Activated CD4-positive, CD25-positive, alpha-beta regulatory T cell treated with anti-CD3 and anti-CD28 coated beads, Interleukin-2, amount 50 U/mL, for 72 hours (primary cell): ENCODE measurements around the gene ENC1.
"Not testable (repeated sequence)": the region's sequence is repeated elsewhere in the genome, so short reads cannot be mapped to it uniquely, and the experiment has no call there.

ENCODE experiments used
- DNase-seq: peaks from one replicate; pipeline ENCODE4 v3.0.0; 2021

ENC1 gene

DNA sequence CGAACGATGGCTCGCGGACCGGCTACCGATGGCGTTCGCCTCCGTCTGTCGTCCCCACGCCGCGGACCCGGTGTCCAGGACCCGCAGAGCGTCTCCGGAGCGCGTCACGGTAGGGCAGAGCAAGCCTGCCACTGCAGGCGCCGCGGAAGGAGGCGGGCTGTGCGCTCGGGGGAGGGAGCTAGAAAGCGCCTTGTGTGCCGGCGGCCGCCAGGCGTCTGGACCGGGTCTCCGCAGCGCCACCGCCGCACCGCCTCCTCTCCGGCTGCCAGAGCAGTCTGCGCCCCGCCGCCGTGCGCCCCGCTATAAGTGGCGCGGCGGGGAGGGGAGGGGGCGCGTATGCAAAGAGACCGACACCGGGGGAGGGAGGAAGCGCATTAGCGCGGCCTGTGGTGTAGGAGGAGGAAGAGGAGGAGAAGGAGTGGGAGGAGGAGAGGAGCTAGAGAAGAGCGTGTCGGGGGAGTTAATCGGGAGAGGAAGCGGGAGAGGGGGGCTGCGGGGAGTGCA is at the start of gene ENC1:
Gene ENC1 (minus strand): TSS at position 279 of the 504 bp plus-strand sequence. CDS start 4,243 bp downstream, outside the sequence.
- peak; percentile 68 for DNase-seq

DNA sequence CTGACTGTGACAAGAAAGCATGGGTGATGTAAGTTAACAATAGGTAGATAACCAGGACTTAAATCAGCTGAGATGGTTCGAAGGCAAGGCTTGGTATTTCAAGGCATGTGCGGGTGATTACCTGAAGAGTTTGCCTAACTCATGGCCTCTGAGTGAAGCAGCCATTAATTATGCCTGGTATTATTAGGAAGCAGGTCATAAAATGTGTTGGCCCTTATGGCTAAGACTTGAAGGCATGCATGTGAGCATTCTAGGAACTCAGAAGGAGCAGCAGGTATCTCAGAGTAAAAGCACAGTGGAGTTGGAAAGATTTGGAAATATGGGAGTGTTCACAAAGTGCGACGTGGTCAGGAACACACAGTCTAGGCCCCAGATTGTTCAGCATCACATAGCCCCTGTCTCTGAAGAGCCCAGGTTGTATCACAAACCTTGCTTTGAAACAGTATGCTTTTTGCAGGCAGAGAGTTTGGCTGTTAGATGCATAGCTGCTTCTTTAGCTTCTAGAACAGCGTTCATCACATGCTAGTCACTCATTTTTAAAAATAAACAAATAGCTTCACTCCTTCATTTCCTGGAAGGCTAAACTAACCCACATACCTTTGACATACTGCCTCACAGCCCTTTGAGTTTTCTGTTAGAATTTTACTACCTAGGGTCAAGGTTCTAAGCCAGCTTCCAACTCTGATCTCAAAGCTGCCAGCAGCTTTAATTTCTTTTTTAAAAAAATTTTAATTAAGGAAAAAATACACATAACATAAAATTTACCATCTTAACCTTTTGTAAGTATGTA is 46.6 kb upstream of the ENC1 start:
- no peak for DNase-seq

- DNase-seq = no peak
Measured at GRCh38 chr5:74685979-74686631, 45.6 kb upstream of the ENC1 start.

DNA sequence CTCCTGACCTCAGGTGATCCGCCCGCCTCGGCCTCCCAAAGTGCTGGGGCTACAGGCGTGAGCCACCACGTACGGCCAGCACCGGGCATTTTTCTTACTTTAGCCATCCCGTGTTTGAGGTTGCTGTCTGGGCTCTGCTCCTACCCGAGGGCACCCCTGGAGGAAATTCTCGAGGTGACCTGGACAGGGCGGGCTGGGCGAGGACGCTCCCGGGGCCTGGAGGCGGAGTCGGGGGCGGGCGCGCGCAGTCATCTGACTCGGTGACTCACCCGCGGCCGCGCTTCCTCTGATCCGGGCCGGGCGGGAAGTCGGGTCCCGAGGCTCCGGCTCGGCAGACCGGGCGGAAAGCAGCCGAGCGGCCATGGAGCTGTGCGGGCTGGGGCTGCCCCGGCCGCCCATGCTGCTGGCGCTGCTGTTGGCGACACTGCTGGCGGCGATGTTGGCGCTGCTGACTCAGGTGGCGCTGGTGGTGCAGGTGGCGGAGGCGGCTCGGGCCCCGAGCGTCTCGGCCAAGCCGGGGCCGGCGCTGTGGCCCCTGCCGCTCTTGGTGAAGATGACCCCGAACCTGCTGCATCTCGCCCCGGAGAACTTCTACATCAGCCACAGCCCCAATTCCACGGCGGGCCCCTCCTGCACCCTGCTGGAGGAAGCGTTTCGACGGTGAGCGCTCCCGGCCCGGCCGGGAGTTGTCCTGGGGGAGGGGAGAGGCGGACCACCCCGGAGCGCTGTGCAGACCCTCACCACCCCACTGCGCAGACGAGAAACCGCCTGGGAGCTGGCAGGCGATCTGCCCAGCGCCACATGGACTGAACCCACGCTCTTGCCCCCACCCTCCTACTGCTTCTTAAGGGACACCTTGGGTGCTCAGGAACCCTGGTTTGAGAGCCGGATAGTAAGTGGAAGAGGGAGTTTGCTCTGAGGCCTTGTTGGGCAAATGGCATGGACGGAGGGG is 44.6 kb upstream of the ENC1 start, which contains the start of gene HEXB:
Gene HEXB (plus strand): TSS at position 334 of the 952 bp plus-strand sequence. CDS start 28 bp downstream, at position 362.
- DNase-seq = peak; percentile 89

- DNase-seq = no peak
Measured at GRCh38 chr5:74679966-74680365, 39.4 kb upstream of the ENC1 start.

DNA sequence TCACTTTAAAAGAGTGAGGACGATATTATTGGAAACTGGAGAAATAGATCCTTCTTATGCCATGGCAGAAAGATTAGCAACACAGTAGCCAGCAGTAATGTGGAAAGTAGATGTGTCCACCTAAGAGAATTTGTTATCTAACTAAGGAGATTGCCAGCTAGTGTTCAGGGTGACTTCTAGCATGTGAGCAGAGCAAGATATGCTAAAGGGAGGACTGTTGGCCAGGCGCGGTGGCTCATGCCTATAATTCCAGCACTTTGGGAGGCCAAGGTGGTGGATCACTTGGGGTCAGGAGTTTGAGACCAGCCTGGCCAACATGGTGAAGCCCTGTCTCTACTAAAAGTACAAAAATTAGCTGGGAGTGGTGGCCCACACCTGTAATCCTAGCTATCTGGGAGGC is 38.8 kb upstream of the ENC1 start:
- not testable (repeated sequence) for DNase-seq

- DNase-seq = not testable (repeated sequence)
Measured at GRCh38 chr5:74678123-74678522, 37.6 kb upstream of the ENC1 start.

- DNase-seq = not testable (repeated sequence)
Measured at GRCh38 chr5:74676466-74676865, 35.9 kb upstream of the ENC1 start.

GRCh38 chr5:74673011-74673790 is 32.7 kb upstream of the ENC1 start:
- no peak for DNase-seq

DNA sequence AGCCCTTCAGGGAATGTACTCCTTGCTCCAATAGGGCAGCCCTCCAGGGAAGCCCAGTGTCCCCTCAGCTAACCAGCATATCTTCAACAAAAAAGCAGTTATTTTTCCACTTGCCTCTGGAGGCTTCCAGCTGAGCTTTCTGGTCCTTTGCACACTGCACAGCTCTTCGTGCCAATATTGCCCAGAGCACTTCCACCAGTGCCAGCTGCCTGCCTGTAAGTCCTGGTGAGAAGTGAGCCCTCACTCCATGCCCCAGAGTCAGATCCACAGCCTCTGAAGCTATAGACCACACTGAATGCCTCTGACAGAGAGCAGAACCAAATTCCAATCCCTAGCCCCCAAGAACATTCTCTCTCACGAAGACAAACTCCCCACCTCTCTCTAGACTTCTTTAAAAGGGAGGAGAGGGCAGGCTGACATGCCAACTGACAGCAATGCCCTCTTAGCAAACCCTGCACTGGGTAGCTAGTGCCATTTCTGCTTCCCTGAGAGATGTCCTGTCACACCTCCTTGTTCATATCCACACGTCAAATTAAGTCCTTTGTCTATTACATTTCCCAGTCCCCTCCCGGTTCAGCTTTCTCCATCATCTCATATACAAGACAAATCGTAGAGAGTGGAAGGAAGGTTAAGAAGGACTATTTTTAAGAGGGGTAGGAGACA is 31.8 kb upstream of the ENC1 start:
- no peak for DNase-seq

GRCh38 chr5:74670396-74671038 is 30.0 kb upstream of the ENC1 start:
- DNase-seq = no peak

GRCh38 chr5:74669821-74670220 is 29.3 kb upstream of the ENC1 start:
- DNase-seq = no peak

- no peak for DNase-seq
Measured at GRCh38 chr5:74667396-74667795, 26.9 kb upstream of the ENC1 start.

GRCh38 chr5:74665816-74666215 is 25.3 kb upstream of the ENC1 start:
- no peak for DNase-seq

GRCh38 chr5:74665273-74665672 is 24.7 kb upstream of the ENC1 start:
- no peak for DNase-seq

DNA sequence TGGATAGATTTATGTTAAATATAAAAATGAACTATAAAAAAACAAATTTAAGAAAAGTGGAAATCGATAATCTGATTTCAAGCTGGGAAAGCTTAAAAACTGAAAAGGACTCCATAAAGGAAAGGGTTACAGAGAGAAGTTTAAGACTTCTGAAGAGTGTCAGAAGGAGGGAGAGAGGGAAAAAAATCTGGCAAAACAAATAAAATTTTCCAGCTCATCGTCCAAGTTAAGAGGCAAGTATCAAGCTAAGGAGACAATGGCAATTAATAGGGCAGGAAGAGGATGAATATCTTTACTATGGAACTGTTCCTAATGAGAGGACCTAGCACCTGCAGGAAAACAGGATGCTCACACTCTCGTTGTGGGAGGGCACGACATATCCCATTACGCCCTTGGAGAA is 24.0 kb upstream of the ENC1 start:
- no peak for DNase-seq

DNA sequence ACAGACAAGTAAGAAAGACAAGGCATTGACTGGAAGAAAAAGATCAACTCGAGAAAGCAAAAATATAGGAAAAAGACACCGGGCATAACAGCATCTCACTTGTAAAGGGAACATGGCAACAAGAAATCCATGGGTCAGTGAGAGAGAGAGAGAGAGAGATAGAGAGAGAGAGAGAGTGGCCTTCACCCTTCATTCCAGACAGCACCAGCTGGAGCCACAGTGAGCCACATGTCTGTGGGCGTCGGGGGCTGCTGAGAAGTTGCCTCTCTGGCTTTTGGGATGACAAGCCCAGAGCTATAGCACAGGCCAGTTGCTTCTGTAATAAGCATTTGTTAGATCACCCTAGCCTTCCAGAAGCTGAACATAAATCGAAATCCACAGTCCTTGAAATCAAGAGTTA is 20.3 kb upstream of the ENC1 start:
- no peak for DNase-seq

GRCh38 chr5:74660140-74660539 is 19.6 kb upstream of the ENC1 start:
- DNase-seq = no peak

- DNase-seq = no peak
Measured at GRCh38 chr5:74659172-74659571, 18.6 kb upstream of the ENC1 start.

DNA sequence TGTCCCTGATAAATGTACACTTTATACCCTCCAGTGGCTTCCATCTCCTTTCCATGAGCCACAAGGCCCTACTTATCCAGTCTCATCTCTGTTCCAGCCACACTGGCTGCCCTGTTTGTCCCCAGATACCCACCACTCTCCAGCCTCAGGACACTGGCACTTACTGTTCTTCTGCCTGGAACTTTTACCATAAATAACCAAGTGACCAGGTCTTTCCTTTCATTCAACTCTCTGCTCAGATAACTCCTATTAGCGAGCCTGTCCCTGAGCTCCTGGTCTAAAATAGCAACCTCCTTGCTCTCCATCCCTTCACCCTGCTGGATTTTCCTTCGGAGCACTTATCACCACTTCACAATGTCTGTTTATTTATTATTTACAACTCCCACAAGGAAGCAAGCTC is 16.6 kb upstream of the ENC1 start:
- no peak for DNase-seq

DNA sequence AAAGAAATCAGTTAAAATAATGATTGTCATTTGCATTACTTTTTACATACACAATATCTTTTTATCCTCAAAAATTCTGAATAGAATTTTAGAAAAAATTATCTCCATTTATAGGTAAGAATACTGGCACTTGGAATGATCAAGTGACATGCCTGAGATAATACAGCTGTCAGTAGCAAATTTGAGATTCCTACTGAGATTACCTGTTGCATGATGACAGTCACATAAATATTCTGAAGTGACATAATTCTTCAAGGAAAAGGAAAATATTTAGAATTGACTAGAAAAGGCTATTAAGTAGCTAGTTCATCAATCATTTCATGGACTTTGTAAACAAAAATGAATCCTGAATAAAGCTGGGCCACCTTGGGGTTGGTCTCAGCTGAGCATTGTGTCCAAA is 15.2 kb upstream of the ENC1 start:
- no peak for DNase-seq
